GM23338 (cell line): Measurements from ENCODE around the gene AOPEP. TPM values are rescaled to one million over a fixed set of nuclear protein-coding genes. Genes with fewer than 3 reads are reported as not detected.

Experiments used
- ATAC-seq: fragments of 200-7000 bp; cut with Tn5 transposase; 3 replicates; pipeline ENCODE4 v1.9.1; 2020
- DNase-seq: peaks from one replicate; pipeline ENCODE4 v3.0.0-alpha.2; 2015; ENCODE audit warnings: low spot score
- H2AFZ ChIP-seq: fragments of 200-600 bp; sonication (generic); 2 replicates; pipeline ENCODE4 v1.8.0; 2016; ENCODE audit warnings: antibody characterized with exemption, mild to moderate bottlenecking, moderate library complexity
- H3F3A ChIP-seq: fragments of 200-600 bp; sonication (generic); replicated peaks from 2 replicates; pipeline ENCODE4 v1.8.0; 2017; ENCODE audit warnings: antibody characterized with exemption, mixed run types, low read depth
- H3K27ac ChIP-seq: fragments of 200-600 bp; sonication (generic); 2 replicates; pipeline ENCODE4 v1.6.1; 2016; ENCODE audit warnings: low read depth
- H3K27me3 ChIP-seq: fragments of 200-600 bp; sonication (generic); 2 replicates; pipeline ENCODE4 v1.8.0; 2016; ENCODE audit warnings: mild to moderate bottlenecking, mixed run types, moderate library complexity; ENCODE audit not compliant: insufficient read depth
- H3K36me3 ChIP-seq: fragments of 200-600 bp; sonication (generic); 2 replicates; pipeline ENCODE4 v1.8.0; 2016; ENCODE audit warnings: mild to moderate bottlenecking; ENCODE audit not compliant: insufficient read depth
- H3K4me1 ChIP-seq: fragments of 200-600 bp; sonication (generic); 2 replicates; pipeline ENCODE4 v1.8.0; 2016; ENCODE audit warnings: mild to moderate bottlenecking, moderate library complexity; ENCODE audit not compliant: insufficient read depth
- H3K4me2 ChIP-seq: fragments of 200-600 bp; sonication (generic); 2 replicates; pipeline ENCODE4 v1.7.1; 2017; ENCODE audit warnings: mixed run types
- H3K4me3 ChIP-seq: fragments of 200-600 bp; sonication (generic); 2 replicates; pipeline ENCODE4 v1.6.1; 2016; ENCODE audit warnings: mixed run types
- H3K79me2 ChIP-seq: fragments of 200-600 bp; sonication (generic); replicated peaks from 2 replicates; pipeline ENCODE4 v1.8.0; 2017; ENCODE audit warnings: mild to moderate bottlenecking; ENCODE audit not compliant: insufficient read depth
- H3K9me2 ChIP-seq: fragments of 200-600 bp; sonication (generic); 2 replicates; pipeline ENCODE4 v1.8.0; 2017; ENCODE audit not compliant: insufficient read depth
- H4K20me1 ChIP-seq: fragments of 200-600 bp; sonication (generic); replicated peaks from 2 replicates; pipeline ENCODE4 v1.8.0; 2017; ENCODE audit warnings: mild to moderate bottlenecking; ENCODE audit not compliant: insufficient read depth
- H3K27ac Mint-ChIP-seq: 2 replicates; pipeline ENCODE4 v1.8.0; 2020; ENCODE audit warnings: inconsistent platforms, mild to moderate bottlenecking, moderate library complexity, mixed read lengths
- H3K27me3 Mint-ChIP-seq: 3 replicates; pipeline ENCODE4 v1.8.0; 2022; ENCODE audit warnings: low read depth, mild to moderate bottlenecking, moderate library complexity, mixed read lengths, inconsistent platforms; ENCODE audit not compliant: insufficient read depth, poor library complexity
- H3K36me3 Mint-ChIP-seq: 3 replicates; pipeline ENCODE4 v1.8.0; 2021; ENCODE audit warnings: low read depth, mild to moderate bottlenecking, inconsistent platforms, moderate library complexity, mixed read lengths
- H3K4me1 Mint-ChIP-seq: 3 replicates; pipeline ENCODE4 v1.8.0; 2020; ENCODE audit warnings: mild to moderate bottlenecking, inconsistent platforms, mixed read lengths
- H3K4me3 Mint-ChIP-seq: 3 replicates; pipeline ENCODE4 v1.8.0; 2021; ENCODE audit warnings: moderate library complexity, mild to moderate bottlenecking, inconsistent platforms, mixed read lengths
- H3K9me3 Mint-ChIP-seq: 3 replicates; pipeline ENCODE4 v1.8.0; 2020; ENCODE audit warnings: moderate library complexity, mild to moderate bottlenecking, inconsistent platforms, mixed read lengths
- CTCF ChIP-seq, 2 experiments: fragments of 200-600 bp in 1 of 2; sonication (generic) in 1 of 2; conservative IDR thresholded peaks; 2 replicates each; pipeline versions ENCODE4 v1.5.1 to v1.6.1; 2016 to 2017; ENCODE audit warnings: antibody characterized with exemption in 2 of 2, low read depth in 2 of 2, mild to moderate bottlenecking in 2 of 2, moderate library complexity in 1 of 2
- ETS1 ChIP-seq: IDR thresholded peaks from 2 replicates; pipeline ENCODE4 v1.6.1; 2016; ENCODE audit warnings: antibody characterized with exemption
- JUNB ChIP-seq: IDR thresholded peaks from one replicate; pipeline ENCODE4 v1.6.1; 2016; ENCODE audit warnings: antibody characterized with exemption; ENCODE audit not compliant: unreplicated experiment
- NANOG ChIP-seq: IDR thresholded peaks from 2 replicates; pipeline ENCODE4 v1.6.1; 2016; ENCODE audit warnings: antibody characterized with exemption, borderline replicate concordance
- REST ChIP-seq: IDR thresholded peaks from one replicate; pipeline ENCODE4 v1.6.1; 2018; ENCODE audit warnings: antibody characterized with exemption; ENCODE audit not compliant: unreplicated experiment
- ZNF114 ChIP-seq: fragments of 250-450 bp; sonication (Bioruptor Pico); IDR thresholded peaks from 2 replicates; pipeline ENCODE4 v1.5.0; 2020; ENCODE audit warnings: mild to moderate bottlenecking, moderate library complexity
- ZNF331 ChIP-seq: fragments of 250-450 bp; sonication (Bioruptor Pico); IDR thresholded peaks from 2 replicates; pipeline ENCODE4 v1.5.0; 2020; ENCODE audit warnings: low read depth, mild to moderate bottlenecking, moderate library complexity
- polyA plus RNA-seq: library from polyadenylated mRNA; unstranded; fragments of >200 nt; fragmentation: Nextera tagmentation; extraction: Ambion mirVana; gene quantifications from 2 replicates; pipeline ENCODE4 v1.2.1, GENCODE V29; 2016
- total RNA-seq: library from RNA; depleted of rRNA; stranded (reverse); fragments of >200 nt; shearing (Covaris generic); gene quantifications from 2 replicates; pipeline ENCODE4 v1.2.3, GENCODE V29; 2014

AOPEP gene
- total and polyA plus RNA-seq, 2 experiments from 2014 or later, result 7.0 to 16.5 TPM

- H3K4me3 ChIP-seq, result no peak overlapping the region
- no peaks in the 10 kb centered on the region; the same call in 2 of the 3 replicates for H3K9me3 Mint-ChIP-seq
- peaks cover 12% of the 10 kb centered on the region for H3K4me1 Mint-ChIP-seq
- no peak overlapping the region for H3K4me3 Mint-ChIP-seq
- H3K27me3 ChIP-seq, result no peaks in the 10 kb centered on the region
- no peak overlapping the region for H3K4me2 ChIP-seq
- no peak for TF ChIP-seq NANOG
- TF ChIP-seq ZNF331 (CRISPR knock-in tag), result no peak
- no peak for TF ChIP-seq ZNF114 (CRISPR knock-in tag)
- no peak for TF ChIP-seq REST
- DNase-seq (no peak), ATAC-seq (no peak)
- H3K79me2 ChIP-seq, result no peaks in the 10 kb centered on the region
- no peak overlapping the region for H3K27ac ChIP-seq
- H3F3A ChIP-seq, result no peaks in the 10 kb centered on the region
- no peaks in the 10 kb centered on the region for H3K36me3 ChIP-seq
- H3K27me3 Mint-ChIP-seq, result peaks cover 5% of the 10 kb centered on the region
- 0 out of 2 replicates have a peak, but pooled peaks cover 6% of the 10 kb centered on the region for H3K9me2 ChIP-seq
- H2AFZ ChIP-seq, result no peak overlapping the region
- H4K20me1 ChIP-seq, result no peaks in the 10 kb centered on the region
- H3K36me3 Mint-ChIP-seq, result no peaks in the 10 kb centered on the region; the same call in 2 of the 3 replicates
- H3K27ac Mint-ChIP-seq, result no peak overlapping the region
- peaks cover 6% of the 10 kb centered on the region for H3K4me1 ChIP-seq
These were observed 209.9 kb downstream of the AOPEP start for GRCh38 chr9:94936419-94936818.

- TF ChIP-seq CTCF (conservative IDR thresholded peaks at IDR 0.05; ENCODE audit: low read depth in 2 of 2) (no peak), NANOG (no peak), JUNB (no peak), ETS1 (no peak), ZNF331 (CRISPR knock-in tag) (no peak)
- H3K79me2 ChIP-seq, result no peaks in the 10 kb centered on the region
- DNase-seq (no peak), ATAC-seq (no peak)
- Mint-ChIP-seq H3K36me3 (no peaks in the 10 kb centered on the region; the same call in 2 of the 3 replicates), H3K9me3 (no peaks in the 10 kb centered on the region; the same call in 2 of the 3 replicates), H3K27me3 (peaks cover 5% of the 10 kb centered on the region), H3K4me3 (no peak overlapping the region), H3K27ac (peak overlapping the region; percentile 80; the same call in 1 of the 2 replicates), H3K4me1 (peaks cover 12% of the 10 kb centered on the region)
- H3K36me3 ChIP-seq, result no peaks in the 10 kb centered on the region
- no peaks in the 10 kb centered on the region for H3K27me3 ChIP-seq
- no peak overlapping the region for H3K4me2 ChIP-seq
- H3F3A ChIP-seq, result no peaks in the 10 kb centered on the region
- H3K9me2 ChIP-seq, result 0 out of 2 replicates have a peak, but pooled peaks cover 6% of the 10 kb centered on the region
- H3K27ac ChIP-seq, result no peak overlapping the region
- no peak overlapping the region for H3K4me3 ChIP-seq
- no peaks in the 10 kb centered on the region for H4K20me1 ChIP-seq
- H2AFZ ChIP-seq, result no peak overlapping the region
- H3K4me1 ChIP-seq, result peaks cover 6% of the 10 kb centered on the region
These were observed 210.9 kb downstream of the AOPEP start for GRCh38 chr9:94937214-94937903.
